Measurements from ENCODE around the gene ALS2.

GRCh38 chr2:201796478-201796865 is 15.7 kb upstream of the ALS2 start:
- TF ChIP-seq CTCF (IDR thresholded peaks at IDR 0.05) (no peak), EZH2 (IDR thresholded peaks at IDR 0.05; ENCODE audit: borderline replicate concordance, insufficient read depth, low read depth, low read length, poor library complexity, severe bottlenecking) (no peak)

Data from B cell (primary cell).